Measurements from ENCODE around the gene MOSMO.
"Not testable (repeated sequence)": the region's sequence is repeated elsewhere in the genome, so short reads cannot be mapped to it uniquely, and the experiment has no call there.

The MOSMO gene

DNA sequence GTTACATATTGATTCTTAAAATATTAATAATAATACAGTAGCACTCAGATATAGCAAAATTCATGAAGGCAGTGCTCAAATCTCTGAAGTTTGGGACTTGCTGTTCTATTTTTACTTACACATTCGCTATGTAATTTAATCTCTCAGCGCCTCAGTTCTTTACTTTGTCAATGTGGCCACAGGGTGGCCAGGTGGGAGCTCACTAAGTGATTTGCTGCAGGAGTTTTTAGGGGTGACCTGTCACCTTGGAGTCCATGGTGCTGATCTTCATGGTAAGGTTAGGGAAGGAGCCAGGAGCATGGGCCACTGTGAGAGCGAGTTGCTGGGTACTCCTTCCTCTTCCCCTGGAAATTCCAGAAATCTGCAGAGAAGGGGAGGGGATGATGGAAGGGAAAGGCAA lies 112.5 kb downstream of the MOSMO start:
- ChIA-PET CTCF (interaction anchor here (1.0 to 2.7 kb wide), 7 partner anchors 11 to 68 kb away, joined by 3 to 6 read pairs (median 3); no protein-coding TSS in a partner anchor), POLR2A (no interaction called here)
- TF ChIP-seq, protein P1, sequence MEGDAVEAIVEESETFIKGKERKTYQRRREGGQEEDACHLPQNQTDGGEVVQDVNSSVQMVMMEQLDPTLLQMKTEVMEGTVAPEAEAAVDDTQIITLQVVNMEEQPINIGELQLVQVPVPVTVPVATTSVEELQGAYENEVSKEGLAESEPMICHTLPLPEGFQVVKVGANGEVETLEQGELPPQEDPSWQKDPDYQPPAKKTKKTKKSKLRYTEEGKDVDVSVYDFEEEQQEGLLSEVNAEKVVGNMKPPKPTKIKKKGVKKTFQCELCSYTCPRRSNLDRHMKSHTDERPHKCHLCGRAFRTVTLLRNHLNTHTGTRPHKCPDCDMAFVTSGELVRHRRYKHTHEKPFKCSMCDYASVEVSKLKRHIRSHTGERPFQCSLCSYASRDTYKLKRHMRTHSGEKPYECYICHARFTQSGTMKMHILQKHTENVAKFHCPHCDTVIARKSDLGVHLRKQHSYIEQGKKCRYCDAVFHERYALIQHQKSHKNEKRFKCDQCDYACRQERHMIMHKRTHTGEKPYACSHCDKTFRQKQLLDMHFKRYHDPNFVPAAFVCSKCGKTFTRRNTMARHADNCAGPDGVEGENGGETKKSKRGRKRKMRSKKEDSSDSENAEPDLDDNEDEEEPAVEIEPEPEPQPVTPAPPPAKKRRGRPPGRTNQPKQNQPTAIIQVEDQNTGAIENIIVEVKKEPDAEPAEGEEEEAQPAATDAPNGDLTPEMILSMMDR (IDR thresholded peaks at IDR 0.05; ENCODE audit: control extremely low read depth, extremely low read depth, low read depth, missing control alignments): no peak
- DNase-seq (ENCODE audit: extremely low spot score): no peak

GRCh38 chr16:22122239-22122638 lies 114.3 kb downstream of the MOSMO start:
- DNase-seq (ENCODE audit: extremely low spot score): no peak
- CTCF ChIA-PET: no interaction called here
- POLR2A ChIA-PET: no interaction called here
- TF ChIP-seq, protein P1 (IDR thresholded peaks at IDR 0.05; ENCODE audit: control extremely low read depth, extremely low read depth, low read depth, missing control alignments): no peak

GRCh38 chr16:22123146-22123545 lies 115.2 kb downstream of the MOSMO start:
- CTCF ChIA-PET: no interaction called here
- DNase-seq (ENCODE audit: extremely low spot score): no peak
- TF ChIP-seq, protein P1 (IDR thresholded peaks at IDR 0.05; ENCODE audit: control extremely low read depth, extremely low read depth, low read depth, missing control alignments): no peak
- POLR2A ChIA-PET: no interaction called here

DNA sequence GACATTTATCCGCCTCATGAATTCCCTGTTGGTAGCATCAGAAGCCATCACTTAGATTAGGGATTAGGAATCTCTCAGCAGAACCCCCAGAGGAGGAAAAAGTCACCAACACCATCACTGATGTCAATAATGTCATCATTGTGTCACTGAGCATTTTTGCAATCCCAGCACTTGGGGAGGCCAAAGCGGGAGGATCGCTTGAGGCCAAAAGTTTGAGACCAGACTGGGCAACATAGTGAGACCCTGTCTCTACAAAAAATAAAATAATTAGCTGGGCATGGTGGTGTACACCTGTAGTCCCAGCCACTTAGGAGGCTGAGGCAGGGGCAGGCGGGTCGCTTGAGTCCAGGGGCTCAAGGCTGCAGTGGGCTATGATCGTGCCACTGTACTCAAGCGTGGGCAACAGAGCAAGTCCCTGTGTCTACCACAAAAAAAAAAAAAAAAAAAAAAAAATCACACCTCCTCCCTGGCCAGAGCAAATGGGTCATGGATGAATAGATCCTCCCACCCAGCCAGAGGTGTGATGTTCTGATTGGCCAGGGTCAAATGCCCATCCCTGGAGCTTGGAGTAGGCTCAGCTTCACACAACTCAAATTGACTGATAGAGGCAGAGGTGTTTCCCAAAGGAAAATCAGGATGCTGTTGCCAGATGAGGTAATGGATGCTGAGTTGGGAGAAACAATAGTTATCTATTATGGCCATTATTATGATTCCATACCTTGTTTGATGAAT lies 116.0 kb downstream of the MOSMO start:
- TF ChIP-seq, protein P1 (IDR thresholded peaks at IDR 0.05; ENCODE audit: control extremely low read depth, extremely low read depth, low read depth, missing control alignments): no peak
- CTCF ChIA-PET: no interaction called here
- no peak for DNase-seq (ENCODE audit: extremely low spot score)
- POLR2A ChIA-PET: no interaction called here

GRCh38 chr16:22124583-22125284 lies 116.8 kb downstream of the MOSMO start:
- TF ChIP-seq, protein P1 (IDR thresholded peaks at IDR 0.05; ENCODE audit: control extremely low read depth, extremely low read depth, low read depth, missing control alignments): no peak
- ChIA-PET POLR2A (no interaction called here), CTCF (no interaction called here)
- no peak for DNase-seq (ENCODE audit: extremely low spot score)

DNA sequence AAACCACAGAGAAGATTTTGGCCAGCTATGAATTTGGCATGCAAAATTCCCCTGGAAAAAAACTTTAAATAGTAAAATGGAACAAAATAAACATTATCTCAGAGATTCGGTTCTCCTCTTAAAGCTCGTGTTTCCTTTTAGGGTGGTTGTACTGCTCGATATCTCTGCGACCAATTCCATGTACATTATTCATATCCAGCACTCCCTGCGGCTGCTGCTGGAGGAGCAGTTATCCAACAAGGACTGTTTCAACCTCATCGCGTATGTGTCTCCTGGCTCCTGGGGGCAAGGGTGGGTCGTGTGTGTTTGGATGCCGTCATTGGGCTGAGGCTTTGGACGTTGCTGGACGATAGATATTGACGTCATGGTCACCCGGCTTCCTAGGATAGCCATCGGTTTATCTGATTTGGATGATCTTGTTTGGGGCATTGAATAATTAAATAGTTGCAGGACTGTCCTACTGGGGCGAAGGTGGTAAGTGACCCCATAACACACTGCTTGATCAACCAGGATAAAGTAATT lies 118.2 kb downstream of the MOSMO start:
- ChIA-PET CTCF (no interaction called here), POLR2A (no interaction called here)
- TF ChIP-seq, protein P1 (IDR thresholded peaks at IDR 0.05; ENCODE audit: control extremely low read depth, extremely low read depth, low read depth, missing control alignments): no peak
- no peak for DNase-seq (ENCODE audit: extremely low spot score)

GRCh38 chr16:22128537-22128936 lies 120.6 kb downstream of the MOSMO start:
- CTCF ChIA-PET; DNase-seq (ENCODE audit: extremely low spot score); POLR2A ChIA-PET: not testable (repeated sequence)
